MCF 10A (cell line): ENCODE data around the gene UVRAG. TPM values are rescaled to one million over a fixed set of nuclear protein-coding genes. Genes with fewer than 3 reads are reported as not detected.

Experiments used
- BruUV-seq: library from RNA; stranded (reverse); fragments of 400-500 nt; replicated peaks from 2 replicates; lab custom pipeline; 2021; lab: Mats Ljungman, UMichigan
- CTCF ChIA-PET: fragments of 300-600 bp; sonication (Branson Sonifier 250); formaldehyde crosslinking; extraction: SDS; loops from one replicate; lab custom pipeline; 2021; ENCODE audit warnings: antibody characterized with exemption, inconsistent platforms; lab: Yijun Ruan, JAX
- POLR2A ChIA-PET: fragments of 300-600, 350-650 bp; sonication (Branson Sonifier 250); formaldehyde crosslinking; extraction: SDS; loops from one replicate; lab custom pipeline; 2020; ENCODE audit warnings: antibody characterized with exemption, inconsistent platforms; lab: Yijun Ruan, JAX
- DNase-seq: peaks from one replicate; pipeline ENCODE4 v3.0.0-alpha.2; 2018; ENCODE audit not compliant: unreplicated experiment
- H3K27ac Mint-ChIP-seq: one replicate; pipeline ENCODE4 v1.8.0; 2022; ENCODE audit warnings: mild to moderate bottlenecking, low read depth, mixed read lengths; ENCODE audit not compliant: unreplicated experiment
- H3K27me3 Mint-ChIP-seq: one replicate; pipeline ENCODE4 v1.8.0; 2022; ENCODE audit warnings: mixed read lengths; ENCODE audit not compliant: insufficient read depth, unreplicated experiment
- H3K36me3 Mint-ChIP-seq: one replicate; pipeline ENCODE4 v1.8.0; 2022; ENCODE audit warnings: mild to moderate bottlenecking, moderate library complexity, mixed read lengths; ENCODE audit not compliant: insufficient read depth, unreplicated experiment
- H3K4me1 Mint-ChIP-seq: one replicate; pipeline ENCODE4 v1.8.0; 2022; ENCODE audit warnings: mixed read lengths; ENCODE audit not compliant: insufficient read depth, unreplicated experiment
- H3K4me3 Mint-ChIP-seq: one replicate; pipeline ENCODE4 v1.8.0; 2022; ENCODE audit warnings: mild to moderate bottlenecking, moderate library complexity, mixed read lengths; ENCODE audit not compliant: unreplicated experiment
- H3K9me3 Mint-ChIP-seq: one replicate; pipeline ENCODE4 v1.8.0; 2022; ENCODE audit warnings: mixed read lengths; ENCODE audit not compliant: unreplicated experiment
- CTCF ChIP-seq: fragments of 200-600 bp; IDR thresholded peaks from one replicate; pipeline ENCODE4 v1.8.0; 2022; ENCODE audit warnings: antibody characterized with exemption, mild to moderate bottlenecking; ENCODE audit not compliant: unreplicated experiment
- intact Hi-C: fragments of 100-400 bp; cut with micrococcal nuclease; formaldehyde crosslinking; loops from 2 replicates; pipeline ENCODE4 v1.14.1; 2022
- total RNA-seq: library from RNA; stranded (reverse); gene quantifications from 2 replicates; pipeline ENCODE4 v1.2.3, GENCODE V29; 2022

The UVRAG gene
- total RNA-seq, 1 experiment from 2014 or later = 12.4 TPM

- Mint-ChIP-seq H3K27ac (no peak overlapping the region), H3K27me3 (no peaks in the 10 kb centered on the region), H3K36me3 (peaks cover 23% of the 10 kb centered on the region), H3K9me3 (no peaks in the 10 kb centered on the region), H3K4me3 (no peak overlapping the region), H3K4me1 (peaks cover 6% of the 10 kb centered on the region)
- no peak for TF ChIP-seq CTCF
- intact Hi-C loops = no loop called here
- CTCF ChIA-PET = interaction anchor here (1.2 to 2.3 kb wide), 2 partner anchors 11 to 244 kb away, joined by 4 to 13 read pairs; no protein-coding TSS in a partner anchor
- BruUV-seq = TSS peak; percentile 26
- no peak for DNase-seq
- POLR2A ChIA-PET = interaction anchor here (0.7 kb wide), 1 partner anchor 20 kb away, joined by 3 read pairs; no protein-coding TSS in a partner anchor
Observed at GRCh38 chr11:76140912-76141574, 326.0 kb downstream of the UVRAG start.

GRCh38 chr11:76141901-76142588 lies 327.0 kb downstream of the UVRAG start:
- no peaks in the 10 kb centered on the region for H3K9me3 Mint-ChIP-seq
- H3K4me3 Mint-ChIP-seq = no peak overlapping the region
- H3K27me3 Mint-ChIP-seq = no peaks in the 10 kb centered on the region
- ChIA-PET CTCF (interaction anchor here (1.2 to 1.4 kb wide), 2 partner anchors 10 to 245 kb away, joined by 4 to 10 read pairs; no protein-coding TSS in a partner anchor), POLR2A (no interaction called here)
- intact Hi-C loops = no loop called here
- DNase-seq = no peak
- no TSS peak for BruUV-seq
- H3K27ac Mint-ChIP-seq = no peak overlapping the region
- peaks cover 6% of the 10 kb centered on the region for H3K4me1 Mint-ChIP-seq
- no peak for TF ChIP-seq CTCF
- H3K36me3 Mint-ChIP-seq = peaks cover 20% of the 10 kb centered on the region

GRCh38 chr11:76143274-76143673 lies 328.3 kb downstream of the UVRAG start:
- H3K27me3 Mint-ChIP-seq = no peaks in the 10 kb centered on the region
- BruUV-seq = no TSS peak
- POLR2A ChIA-PET = no interaction called here
- peaks cover 17% of the 10 kb centered on the region for H3K36me3 Mint-ChIP-seq
- TF ChIP-seq CTCF = no peak
- CTCF ChIA-PET = interaction anchor here (1.4 kb wide), 1 partner anchor 9 kb away, joined by 10 read pairs; no protein-coding TSS in a partner anchor
- no peak for DNase-seq
- no peak overlapping the region for H3K27ac Mint-ChIP-seq
- H3K4me3 Mint-ChIP-seq = no peak overlapping the region
- no peaks in the 10 kb centered on the region for H3K9me3 Mint-ChIP-seq
- intact Hi-C loops = no loop called here
- peaks cover 6% of the 10 kb centered on the region for H3K4me1 Mint-ChIP-seq

- Mint-ChIP-seq H3K4me1 (peaks cover 6% of the 10 kb centered on the region), H3K36me3 (peaks cover 6% of the 10 kb centered on the region), H3K27me3 (no peaks in the 10 kb centered on the region), H3K9me3 (no peaks in the 10 kb centered on the region), H3K27ac (no peak overlapping the region), H3K4me3 (no peak overlapping the region)
- no TSS peak for BruUV-seq
- no peak for TF ChIP-seq CTCF
- intact Hi-C loops = no loop called here
- ChIA-PET CTCF (interaction anchor here (0.6 to 1.5 kb wide), 5 partner anchors 18 to 424 kb away, joined by 3 to 5 read pairs (median 3); no protein-coding TSS in a partner anchor), POLR2A (no interaction called here)
- DNase-seq = no peak
Observed at GRCh38 chr11:76147106-76147740, 332.2 kb downstream of the UVRAG start.
